H1 (cell line): ENCODE results near the gene BABAM2. TPM values are rescaled to one million over a fixed set of nuclear protein-coding genes. Genes with fewer than 3 reads are reported as not detected.

ENCODE experiments used
- HDAC6 ChIP-seq: IDR thresholded peaks from one replicate; pipeline ENCODE4 v1.7.1; 2012; ENCODE audit warnings: low read depth, mild to moderate bottlenecking, inconsistent platforms, low read length, moderate library complexity
- JUN ChIP-seq: IDR thresholded peaks from 2 replicates; pipeline ENCODE4 v1.6.1; 2011; ENCODE audit warnings: low read depth, mild to moderate bottlenecking, improper control_type of control experiment, low read length
- KDM1A ChIP-seq: fragments of 200-600, 300-600 bp; sonication (generic); IDR thresholded peaks from 2 replicates; pipeline ENCODE4 v1.7.1; 2016; ENCODE audit warnings: mild to moderate bottlenecking, low read length, borderline replicate concordance
- KDM4A ChIP-seq: IDR thresholded peaks from one replicate; pipeline ENCODE4 v1.7.1; 2012; ENCODE audit warnings: low read depth, mild to moderate bottlenecking, moderate library complexity, low read length, inconsistent platforms; ENCODE audit not compliant: severe bottlenecking
- MAFK ChIP-seq: IDR thresholded peaks from 2 replicates; pipeline ENCODE4 v1.6.1; 2012; ENCODE audit warnings: low read depth, mild to moderate bottlenecking, improper control_type of control experiment, low read length
- NANOG ChIP-seq: IDR thresholded peaks from 2 replicates; pipeline ENCODE4 v1.6.1; 2011; ENCODE audit warnings: low read length, low read depth, mild to moderate bottlenecking, inconsistent platforms; ENCODE audit not compliant: insufficient read depth, poor library complexity, severe bottlenecking
- SIN3A ChIP-seq, 2 experiments: IDR thresholded peaks in 1 of 2; conservative IDR thresholded peaks in 1 of 2; 2 replicates each; pipeline ENCODE4 v1.6.1; 2011 to 2012; ENCODE audit warnings: low read length in 2 of 2, improper control_type of control experiment in 1 of 2, low read depth in 1 of 2, mild to moderate bottlenecking in 1 of 2
- SUZ12 ChIP-seq: fragments of 200-600 bp; sonication (generic); IDR thresholded peaks from 2 replicates; pipeline ENCODE4 v1.6.1; 2012; ENCODE audit warnings: mild to moderate bottlenecking, inconsistent platforms, low read length, moderate library complexity, mixed read lengths
- TCF12 ChIP-seq: IDR thresholded peaks from 2 replicates; pipeline ENCODE4 v1.6.1; 2011; ENCODE audit warnings: low read depth, mild to moderate bottlenecking, low read length
- polyA plus RNA-seq, 7 experiments: library from polyadenylated mRNA; depleted of rRNA in 3 of 7; stranded (reverse) in 5 of 7; unstranded in 2 of 7; fragments of >200 nt in 5 of 7; fragments of 200-250 nt in 2 of 7; gene quantifications; 1 replicate in 5 of 7; 2 replicates in 1 of 7; 4 replicates in 1 of 7; pipeline versions ENCODE4 v1.2.1 to v1.2.3, GENCODE V29; 2011 to 2013; ENCODE audit warnings: missing spikeins in 2 of 7, mixed read lengths in 2 of 7
- total RNA-seq: library from RNA; stranded (reverse); fragmentation: NEBNext Ultra II Directional; extraction: Animal tissue kit (Norgen Biotek cat#: 25700); gene quantifications from 2 replicates; pipeline ENCODE4 v1.2.1, GENCODE V29; 2021
- TF ChIP-seq, protein P1 (sequence below): IDR thresholded peaks from 2 replicates; pipeline ENCODE4 v1.6.1; 2011; ENCODE audit warnings: low read depth, mild to moderate bottlenecking, low read length; ENCODE audit not compliant: insufficient read depth
- TF ChIP-seq, protein P2 (sequence below): IDR thresholded peaks from 2 replicates; pipeline ENCODE4 v1.6.1; 2012; ENCODE audit warnings: inconsistent platforms

Gene BABAM2
- total and polyA plus RNA-seq, 2 of the 8 experiments (the other 6 are each of a cell fraction or from before 2014, with no cell fraction given) = 15.8 to 20.9 TPM

GRCh38 chr2:28366496-28367282 is 476.2 kb downstream of the BABAM2 start (continued):
- TF ChIP-seq HDAC6 = no peak
- no peak for TF ChIP-seq JUN
- TF ChIP-seq, protein P1, sequence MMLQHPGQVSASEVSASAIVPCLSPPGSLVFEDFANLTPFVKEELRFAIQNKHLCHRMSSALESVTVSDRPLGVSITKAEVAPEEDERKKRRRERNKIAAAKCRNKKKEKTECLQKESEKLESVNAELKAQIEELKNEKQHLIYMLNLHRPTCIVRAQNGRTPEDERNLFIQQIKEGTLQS = no peak
- no peak for TF ChIP-seq MAFK
- no peak for TF ChIP-seq SIN3A (conservative IDR thresholded peaks at IDR 0.05 in 1 of 2, IDR thresholded peaks at IDR 0.05 in 1 of 2; ENCODE audit: low read depth in 1 of 2, low read length in 2 of 2)
- no peak for TF ChIP-seq SUZ12
- TF ChIP-seq, protein P2, sequence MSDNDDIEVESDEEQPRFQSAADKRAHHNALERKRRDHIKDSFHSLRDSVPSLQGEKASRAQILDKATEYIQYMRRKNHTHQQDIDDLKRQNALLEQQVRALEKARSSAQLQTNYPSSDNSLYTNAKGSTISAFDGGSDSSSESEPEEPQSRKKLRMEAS = no peak
- TF ChIP-seq NANOG = no peak
- TF ChIP-seq KDM1A = no peak
- no peak for TF ChIP-seq KDM4A
- TF ChIP-seq TCF12 = no peak
